Measurements from ENCODE around the gene LINGO1.

LINGO1 gene

GRCh38 chr15:77627581-77627980 is 5.1 kb downstream of the LINGO1 start:
- Histone ChIP-seq H3K9ac (ENCODE audit: low read length) (no peak overlapping the region), H4K91ac (ENCODE audit: low read length) (no peak overlapping the region), H3K27ac (ENCODE audit: low read length, poor library complexity, severe bottlenecking) (no peak overlapping the region), H3K18ac (ENCODE audit: low read depth in 1 of 2, low read length in 2 of 2) (no peak overlapping the region), H2BK12ac (ENCODE audit: low read length in 2 of 2) (no peak overlapping the region), H2BK15ac (ENCODE audit: low read depth, poor library complexity, severe bottlenecking) (no peak overlapping the region), H3K14ac (ENCODE audit: low read length in 2 of 2) (no peak overlapping the region), H3K23ac (ENCODE audit: low read length in 2 of 2) (no peak overlapping the region), H2BK5ac (ENCODE audit: low read depth, low read length, poor library complexity, severe bottlenecking) (no peak overlapping the region), H4K8ac (ENCODE audit: low read length) (no peak overlapping the region), H2AK5ac (ENCODE audit: low read length, severe bottlenecking) (no peak overlapping the region), H3K4me1 (ENCODE audit: control insufficient read depth, insufficient read depth, low read depth, low read length) (peaks cover 11% of the 10 kb centered on the region), H3K79me1 (replicated peaks; ENCODE audit: low read length, poor library complexity, severe bottlenecking) (no peaks in the 10 kb centered on the region), H2AFZ (ENCODE audit: low read depth, low read length) (no peak overlapping the region), H3K4me2 (ENCODE audit: low read length, poor library complexity, severe bottlenecking) (no peak overlapping the region), H3K36me3 (ENCODE audit: control insufficient read depth in 1 of 2, insufficient read depth in 2 of 2, low read depth in 1 of 2, low read length in 2 of 2) (no peaks in the 10 kb centered on the region), H3K27me3 (ENCODE audit: control insufficient read depth in 1 of 2, insufficient read depth in 1 of 2, low read length in 2 of 2) (peaks cover 74 to 75% of the 10 kb centered on the region in 2 experiments), H3K4me3 (ENCODE audit: insufficient read depth in 1 of 2, low read depth in 1 of 2, low read length in 2 of 2) (no peak overlapping the region), H3K9me3 (ENCODE audit: control insufficient read depth, low read length) (peaks cover 6% of the 10 kb centered on the region), H3K4ac (ENCODE audit: low read depth in 1 of 2, low read length in 2 of 2) (no peak overlapping the region), H2BK120ac (ENCODE audit: low read depth, low read length) (no peak overlapping the region)
- no peak for DNase-seq
- 89% methylated on average over 2 of the region's 2 CpGs for WGBS

GRCh38 chr15:77627067-77627466 is 5.6 kb downstream of the LINGO1 start:
- no peak overlapping the region for H2AFZ ChIP-seq (ENCODE audit: low read depth, low read length)
- no peak for DNase-seq
- no peak overlapping the region for H3K4me2 ChIP-seq (ENCODE audit: low read length, poor library complexity, severe bottlenecking)
- no peak overlapping the region for H3K9ac ChIP-seq (ENCODE audit: low read length)
- 86% methylated on average over 12 of the region's 12 CpGs for WGBS
- peaks cover 8% of the 10 kb centered on the region for H3K4me1 ChIP-seq (ENCODE audit: control insufficient read depth, insufficient read depth, low read depth, low read length)
- H3K36me3 ChIP-seq (ENCODE audit: control insufficient read depth in 1 of 2, insufficient read depth in 2 of 2, low read depth in 1 of 2, low read length in 2 of 2) = no peaks in the 10 kb centered on the region
- H2BK120ac ChIP-seq (ENCODE audit: low read depth, low read length) = no peak overlapping the region
- H3K9me3 ChIP-seq (ENCODE audit: control insufficient read depth, low read length) = peaks cover 6% of the 10 kb centered on the region
- no peak overlapping the region for H4K91ac ChIP-seq (ENCODE audit: low read length)
- H3K79me1 ChIP-seq (replicated peaks; ENCODE audit: low read length, poor library complexity, severe bottlenecking) = no peaks in the 10 kb centered on the region
- peaks cover 78 to 81% of the 10 kb centered on the region in 2 experiments for H3K27me3 ChIP-seq (ENCODE audit: control insufficient read depth in 1 of 2, insufficient read depth in 1 of 2, low read length in 2 of 2)
- H2BK5ac ChIP-seq (ENCODE audit: low read depth, low read length, poor library complexity, severe bottlenecking) = no peak overlapping the region
- H3K4ac ChIP-seq (ENCODE audit: low read depth in 1 of 2, low read length in 2 of 2) = no peak overlapping the region
- no peak overlapping the region for H3K18ac ChIP-seq (ENCODE audit: low read depth in 1 of 2, low read length in 2 of 2)
- H4K8ac ChIP-seq (ENCODE audit: low read length) = no peak overlapping the region
- H3K14ac ChIP-seq (ENCODE audit: low read length in 2 of 2) = no peak overlapping the region
- no peak overlapping the region for H2BK12ac ChIP-seq (ENCODE audit: low read length in 2 of 2)
- no peak overlapping the region for H2BK15ac ChIP-seq (ENCODE audit: low read depth, poor library complexity, severe bottlenecking)
- no peak overlapping the region for H3K4me3 ChIP-seq (ENCODE audit: insufficient read depth in 1 of 2, low read depth in 1 of 2, low read length in 2 of 2)
- no peak overlapping the region for H2AK5ac ChIP-seq (ENCODE audit: low read length, severe bottlenecking)
- H3K27ac ChIP-seq (ENCODE audit: low read length, poor library complexity, severe bottlenecking) = no peak overlapping the region
- no peak overlapping the region for H3K23ac ChIP-seq (ENCODE audit: low read length in 2 of 2)

- no peak for DNase-seq
- no peaks in the 10 kb centered on the region for H3K36me3 ChIP-seq (ENCODE audit: control insufficient read depth in 1 of 2, insufficient read depth in 2 of 2, low read depth in 1 of 2, low read length in 2 of 2)
- H2BK120ac ChIP-seq (ENCODE audit: low read depth, low read length) = no peak overlapping the region
- peaks cover 7% of the 10 kb centered on the region for H3K4me1 ChIP-seq (ENCODE audit: control insufficient read depth, insufficient read depth, low read depth, low read length)
- no peak overlapping the region for H3K4me2 ChIP-seq (ENCODE audit: low read length, poor library complexity, severe bottlenecking)
- no peak overlapping the region for H3K27ac ChIP-seq (ENCODE audit: low read length, poor library complexity, severe bottlenecking)
- H3K27me3 ChIP-seq (ENCODE audit: control insufficient read depth in 1 of 2, insufficient read depth in 1 of 2, low read length in 2 of 2) = peaks cover 77% of the 10 kb centered on the region in 2 experiments
- no peak overlapping the region for H3K4me3 ChIP-seq (ENCODE audit: insufficient read depth in 1 of 2, low read depth in 1 of 2, low read length in 2 of 2)
- H3K18ac ChIP-seq (ENCODE audit: low read depth in 1 of 2, low read length in 2 of 2) = no peak overlapping the region
- H3K14ac ChIP-seq (ENCODE audit: low read length in 2 of 2) = no peak overlapping the region
- H3K9me3 ChIP-seq (ENCODE audit: control insufficient read depth, low read length) = peaks cover 6% of the 10 kb centered on the region
- no peaks in the 10 kb centered on the region for H3K79me1 ChIP-seq (replicated peaks; ENCODE audit: low read length, poor library complexity, severe bottlenecking)
- no peak overlapping the region for H2BK15ac ChIP-seq (ENCODE audit: low read depth, poor library complexity, severe bottlenecking)
- no peak overlapping the region for H3K9ac ChIP-seq (ENCODE audit: low read length)
- no peak overlapping the region for H3K23ac ChIP-seq (ENCODE audit: low read length in 2 of 2)
- no peak overlapping the region for H2AK5ac ChIP-seq (ENCODE audit: low read length, severe bottlenecking)
- no peak overlapping the region for H2AFZ ChIP-seq (ENCODE audit: low read depth, low read length)
- no peak overlapping the region for H4K91ac ChIP-seq (ENCODE audit: low read length)
- H4K8ac ChIP-seq (ENCODE audit: low read length) = no peak overlapping the region
- H3K4ac ChIP-seq (ENCODE audit: low read depth in 1 of 2, low read length in 2 of 2) = no peak overlapping the region
- no CpG with 5 or more reads among the region's 3 CpGs for whole genome bisulfite sequencing
- no peak overlapping the region for H2BK12ac ChIP-seq (ENCODE audit: low read length in 2 of 2)
- H2BK5ac ChIP-seq (ENCODE audit: low read depth, low read length, poor library complexity, severe bottlenecking) = no peak overlapping the region
Observed at GRCh38 chr15:77626002-77626401, 6.7 kb downstream of the LINGO1 start.

- Histone ChIP-seq H2BK120ac (ENCODE audit: low read depth, low read length) (no peak overlapping the region), H3K23ac (ENCODE audit: low read length in 2 of 2) (no peak overlapping the region), H2AFZ (ENCODE audit: low read depth, low read length) (no peak overlapping the region), H2BK15ac (ENCODE audit: low read depth, poor library complexity, severe bottlenecking) (no peak overlapping the region), H3K18ac (ENCODE audit: low read depth in 1 of 2, low read length in 2 of 2) (no peak overlapping the region), H2AK5ac (ENCODE audit: low read length, severe bottlenecking) (no peak overlapping the region), H3K14ac (ENCODE audit: low read length in 2 of 2) (no peak overlapping the region), H3K27ac (ENCODE audit: low read length, poor library complexity, severe bottlenecking) (no peak overlapping the region), H3K27me3 (ENCODE audit: control insufficient read depth in 1 of 2, insufficient read depth in 1 of 2, low read length in 2 of 2) (peaks cover 75% of the 10 kb centered on the region in 2 experiments), H3K4me2 (ENCODE audit: low read length, poor library complexity, severe bottlenecking) (no peak overlapping the region), H3K4ac (ENCODE audit: low read depth in 1 of 2, low read length in 2 of 2) (no peak overlapping the region), H3K9ac (ENCODE audit: low read length) (no peak overlapping the region), H3K79me1 (replicated peaks; ENCODE audit: low read length, poor library complexity, severe bottlenecking) (no peaks in the 10 kb centered on the region), H2BK12ac (ENCODE audit: low read length in 2 of 2) (no peak overlapping the region), H3K4me1 (ENCODE audit: control insufficient read depth, insufficient read depth, low read depth, low read length) (peaks cover 7% of the 10 kb centered on the region), H3K9me3 (ENCODE audit: control insufficient read depth, low read length) (peaks cover 6% of the 10 kb centered on the region), H4K91ac (ENCODE audit: low read length) (no peak overlapping the region), H3K4me3 (ENCODE audit: insufficient read depth in 1 of 2, low read depth in 1 of 2, low read length in 2 of 2) (no peak overlapping the region), H2BK5ac (ENCODE audit: low read depth, low read length, poor library complexity, severe bottlenecking) (no peak overlapping the region), H3K36me3 (ENCODE audit: control insufficient read depth in 1 of 2, insufficient read depth in 2 of 2, low read depth in 1 of 2, low read length in 2 of 2) (no peaks in the 10 kb centered on the region), H4K8ac (ENCODE audit: low read length) (no peak overlapping the region)
- no peak for DNase-seq
- 90% methylated on average over 3 of the region's 3 CpGs for WGBS
Observed at GRCh38 chr15:77625376-77625775, 7.3 kb downstream of the LINGO1 start.
